Retinal pigment epithelial cell (primary cell): ENCODE measurements around the gene CRIP2.

Experiments used
- DNase-seq: peaks from one replicate; pipeline ENCODE4 v3.0.0-alpha.2; 2010; ENCODE audit warnings: low read depth
- H3K4me3 ChIP-seq: 2 replicates; pipeline ENCODE4 v1.5.1; 2011; ENCODE audit warnings: mild to moderate bottlenecking, low read length, control low read depth, moderate library complexity
- TF ChIP-seq, protein P1 (sequence below): conservative IDR thresholded peaks from 2 replicates; pipeline ENCODE4 v1.5.1; 2011; ENCODE audit warnings: low read depth, low read length, control low read depth, inconsistent platforms

The CRIP2 gene

DNA sequence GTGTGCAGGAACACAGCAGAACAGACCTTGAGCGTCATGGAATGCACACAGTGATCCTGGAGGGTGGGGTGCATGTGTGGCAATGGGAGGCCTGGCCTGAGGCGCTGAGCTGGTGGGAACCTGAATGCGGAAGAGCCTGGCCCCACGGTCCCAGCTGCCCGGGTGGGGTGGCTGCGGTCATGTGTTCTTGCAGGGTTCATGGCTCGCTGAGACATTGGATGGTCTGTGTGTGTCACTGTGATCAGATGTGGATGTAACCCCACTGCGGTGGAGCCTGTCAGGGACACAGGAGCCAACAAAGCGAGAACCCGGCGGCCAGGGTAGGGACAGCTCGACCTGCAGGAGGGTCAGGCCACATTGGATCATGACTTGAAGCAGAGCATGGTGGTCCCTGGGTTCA, 31.8 kb upstream of the CRIP2 start:
- TF ChIP-seq, protein P1, sequence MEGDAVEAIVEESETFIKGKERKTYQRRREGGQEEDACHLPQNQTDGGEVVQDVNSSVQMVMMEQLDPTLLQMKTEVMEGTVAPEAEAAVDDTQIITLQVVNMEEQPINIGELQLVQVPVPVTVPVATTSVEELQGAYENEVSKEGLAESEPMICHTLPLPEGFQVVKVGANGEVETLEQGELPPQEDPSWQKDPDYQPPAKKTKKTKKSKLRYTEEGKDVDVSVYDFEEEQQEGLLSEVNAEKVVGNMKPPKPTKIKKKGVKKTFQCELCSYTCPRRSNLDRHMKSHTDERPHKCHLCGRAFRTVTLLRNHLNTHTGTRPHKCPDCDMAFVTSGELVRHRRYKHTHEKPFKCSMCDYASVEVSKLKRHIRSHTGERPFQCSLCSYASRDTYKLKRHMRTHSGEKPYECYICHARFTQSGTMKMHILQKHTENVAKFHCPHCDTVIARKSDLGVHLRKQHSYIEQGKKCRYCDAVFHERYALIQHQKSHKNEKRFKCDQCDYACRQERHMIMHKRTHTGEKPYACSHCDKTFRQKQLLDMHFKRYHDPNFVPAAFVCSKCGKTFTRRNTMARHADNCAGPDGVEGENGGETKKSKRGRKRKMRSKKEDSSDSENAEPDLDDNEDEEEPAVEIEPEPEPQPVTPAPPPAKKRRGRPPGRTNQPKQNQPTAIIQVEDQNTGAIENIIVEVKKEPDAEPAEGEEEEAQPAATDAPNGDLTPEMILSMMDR = no peak
- no peak overlapping the region for H3K4me3 ChIP-seq
- DNase-seq = no peak

DNA sequence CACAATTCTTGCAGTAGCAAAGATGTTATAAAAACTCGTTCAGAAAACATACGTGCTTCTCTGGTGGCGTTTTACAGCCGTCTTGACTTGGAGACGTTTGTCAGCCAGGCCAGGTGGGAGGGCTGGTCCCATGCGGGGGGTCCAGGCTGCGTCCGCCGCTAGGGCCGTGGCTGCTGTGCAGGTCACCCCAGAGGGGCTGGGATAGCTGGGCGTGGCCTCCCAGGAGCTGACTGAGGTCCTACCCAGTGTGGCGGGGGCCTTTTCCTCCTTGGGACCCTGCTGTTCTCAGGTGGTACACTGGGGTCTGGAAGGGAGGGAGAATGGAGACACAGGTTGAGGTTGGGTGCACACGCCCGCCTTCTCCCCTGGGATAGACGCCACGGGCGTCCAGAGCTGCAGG, 29.8 kb upstream of the CRIP2 start:
- H3K4me3 ChIP-seq = no peak overlapping the region
- TF ChIP-seq, protein P1 = no peak
- DNase-seq = no peak

DNA sequence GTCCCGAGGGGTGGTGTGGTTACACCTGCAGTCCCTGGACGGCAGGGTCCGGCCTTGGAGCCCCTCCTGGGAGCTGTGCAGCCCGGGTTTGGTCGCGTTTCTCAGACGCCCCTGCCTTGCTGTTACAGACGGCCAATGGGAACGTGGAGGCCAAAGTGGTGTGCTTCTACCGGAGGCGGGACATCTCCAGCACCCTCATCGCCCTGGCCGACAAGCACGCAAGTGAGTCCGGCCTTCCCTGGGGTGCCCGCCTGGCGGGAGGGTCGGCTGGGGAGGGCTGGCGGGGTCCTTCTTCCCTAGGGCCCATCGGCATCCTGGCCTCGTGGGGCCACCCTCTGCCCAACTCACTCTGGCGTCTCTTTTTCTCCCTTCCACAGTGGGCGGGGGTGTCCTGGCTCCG, 29.3 kb upstream of the CRIP2 start:
- DNase-seq = no peak
- H3K4me3 ChIP-seq = no peak overlapping the region
- TF ChIP-seq, protein P1 = no peak

DNA sequence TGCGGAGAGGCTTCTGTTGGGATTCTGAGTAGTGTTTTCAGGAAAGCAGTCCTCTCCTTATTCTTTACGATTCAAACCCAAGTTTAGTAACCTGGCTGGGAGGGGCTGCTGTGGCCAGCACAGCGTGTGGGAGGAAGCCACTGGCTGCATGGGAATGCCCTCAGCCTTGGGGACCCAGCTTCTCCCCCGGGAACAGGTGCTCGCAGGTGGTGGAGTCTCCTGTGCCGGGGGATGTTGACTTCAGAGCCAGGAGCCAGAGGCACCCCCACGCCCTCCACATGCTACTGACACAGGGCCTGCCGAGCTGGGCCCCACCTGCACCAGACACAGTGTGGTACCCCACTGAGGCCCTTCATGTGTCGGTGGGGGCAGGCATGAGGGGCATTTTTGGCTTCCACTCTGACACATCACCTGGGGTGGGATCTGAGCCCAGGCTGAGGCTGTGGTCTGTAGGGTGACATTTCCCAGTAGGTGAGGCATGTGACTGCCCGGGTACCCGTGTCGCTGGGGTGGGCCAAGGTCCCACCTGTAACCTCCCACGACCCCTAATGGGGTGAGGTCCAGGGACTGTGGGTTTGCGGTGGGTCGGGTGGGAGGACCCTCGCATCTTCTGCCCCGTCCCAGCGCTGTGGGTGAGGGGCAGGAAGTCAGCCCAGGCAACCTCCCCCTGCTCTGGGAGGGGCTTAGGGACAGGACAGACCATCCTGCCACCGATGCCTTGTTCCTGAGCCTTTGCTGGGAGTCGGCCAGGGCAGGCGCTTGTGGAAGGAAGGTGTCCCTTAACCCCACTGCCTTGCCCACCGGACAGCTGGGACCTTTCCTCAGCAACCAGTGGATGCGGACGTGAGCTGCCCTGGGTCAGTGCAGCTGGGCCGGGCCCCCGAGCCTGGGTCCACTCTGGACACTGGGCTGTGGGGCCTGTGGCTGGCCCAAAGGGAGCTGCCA, 28.4 kb upstream of the CRIP2 start:
- TF ChIP-seq, protein P1 = no peak
- DNase-seq = no peak

DNA sequence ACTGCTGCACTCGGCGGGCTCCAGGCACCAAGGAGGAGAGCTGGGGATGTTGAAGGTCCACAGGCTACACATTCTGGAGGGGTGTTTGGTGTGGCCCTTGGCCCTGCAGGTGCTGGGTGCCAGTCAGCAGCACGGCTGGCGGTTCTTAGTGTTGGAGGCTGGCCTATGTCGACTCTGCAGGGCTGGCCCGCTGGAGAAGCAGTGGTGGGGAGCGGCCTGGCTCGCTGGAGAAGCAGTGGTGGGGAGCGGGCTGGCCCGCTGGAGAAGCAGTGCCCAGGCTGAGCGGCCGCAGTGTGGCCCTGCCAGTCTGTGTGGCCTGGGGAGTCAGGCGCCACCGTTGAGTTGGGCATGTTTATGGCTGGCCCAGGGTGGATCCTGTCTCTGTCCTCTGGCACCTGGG, 27.6 kb upstream of the CRIP2 start:
- H3K4me3 ChIP-seq = no peak overlapping the region
- TF ChIP-seq, protein P1 = no peak
- DNase-seq = no peak

More for the DNA sequence above, 28.4 kb upstream of the CRIP2 start:
- no peak overlapping the region for H3K4me3 ChIP-seq

DNA sequence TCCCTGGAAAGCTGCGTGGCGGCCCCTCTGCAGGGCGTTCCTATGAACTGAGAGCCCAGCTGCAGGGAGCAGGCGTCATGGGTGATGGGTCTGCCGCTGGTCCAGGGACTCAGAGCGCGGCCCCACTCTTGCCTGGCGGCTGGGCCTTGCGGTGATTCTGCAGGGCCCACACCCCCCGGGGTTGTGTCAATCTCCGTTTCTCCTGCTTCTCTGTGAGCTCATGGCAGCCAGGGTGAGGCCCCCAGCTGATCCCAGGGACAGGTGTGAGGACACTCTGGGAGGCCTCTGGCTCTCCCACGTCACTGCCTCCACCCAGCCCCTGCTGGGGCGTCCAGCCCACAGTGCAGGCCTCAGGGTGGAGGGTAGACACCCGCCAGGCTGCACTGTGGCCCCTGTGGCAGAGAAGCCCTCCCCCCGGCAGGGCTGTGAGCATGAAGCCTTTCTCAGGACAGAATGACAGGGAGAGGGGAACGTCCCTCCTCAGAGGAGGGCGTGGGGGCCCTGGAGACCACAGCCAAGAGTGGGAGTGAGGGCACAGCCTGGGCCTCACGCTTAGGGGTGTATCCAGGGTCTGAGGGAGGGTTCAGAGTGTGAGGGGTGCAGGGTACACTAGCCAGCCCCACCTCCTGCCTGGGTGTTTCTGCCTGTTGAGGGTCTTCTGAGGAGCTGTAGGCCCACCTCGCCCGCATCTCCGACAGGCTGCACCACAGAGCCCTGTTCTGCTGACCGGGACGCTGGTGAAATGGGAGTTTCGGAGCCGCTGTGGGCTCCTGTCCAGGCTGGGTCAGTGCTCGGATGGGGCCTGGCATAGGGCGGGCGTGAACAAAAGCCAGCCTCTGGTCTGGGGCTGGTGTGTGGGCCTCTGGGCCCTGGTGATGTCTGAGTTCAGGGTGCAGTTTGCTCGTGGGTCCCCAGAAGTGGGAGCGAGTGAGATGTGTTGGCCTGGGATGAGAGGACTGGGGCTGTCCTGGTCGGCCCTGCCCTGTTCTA, 26.7 kb upstream of the CRIP2 start:
- TF ChIP-seq, protein P1 = no peak
- H3K4me3 ChIP-seq = no peak overlapping the region

More for the DNA sequence above, 26.7 kb upstream of the CRIP2 start:
- DNase-seq = no peak
